Chondrocyte (in vitro differentiated cells): ENCODE results near the gene FGF7. TPM values are rescaled to one million over a fixed set of nuclear protein-coding genes. Genes with fewer than 3 reads are reported as not detected.
"Not testable (repeated sequence)": the region's sequence is repeated elsewhere in the genome, so short reads cannot be mapped to it uniquely, and the experiment has no call there.

Experiments used
- DNase-seq: peaks from one replicate; pipeline ENCODE4 v3.0.0; 2021; ENCODE audit warnings: mixed read lengths, low spot score
- H3K27ac Mint-ChIP-seq: one replicate; pipeline ENCODE4 v1.8.0; 2021; ENCODE audit warnings: mild to moderate bottlenecking, moderate library complexity, mixed read lengths; ENCODE audit not compliant: unreplicated experiment
- H3K27me3 Mint-ChIP-seq: 2 replicates; pipeline ENCODE4 v1.8.0; 2021; ENCODE audit warnings: low read depth, mixed read lengths
- H3K36me3 Mint-ChIP-seq: 2 replicates; pipeline ENCODE4 v1.8.0; 2021; ENCODE audit warnings: low read depth, mixed read lengths
- H3K4me1 Mint-ChIP-seq: 2 replicates; pipeline ENCODE4 v1.8.0; 2021; ENCODE audit warnings: low read depth, mild to moderate bottlenecking, mixed read lengths
- H3K4me3 Mint-ChIP-seq: one replicate; pipeline ENCODE4 v1.8.0; 2021; ENCODE audit warnings: mild to moderate bottlenecking, moderate library complexity, mixed read lengths; ENCODE audit not compliant: unreplicated experiment
- H3K9me3 Mint-ChIP-seq: 2 replicates; pipeline ENCODE4 v1.8.0; 2021; ENCODE audit warnings: low read depth, mixed read lengths
- CTCF ChIP-seq: fragments of 200-600 bp; sonication (generic); IDR thresholded peaks from 2 replicates; pipeline ENCODE4 v1.5.0; 2021; ENCODE audit warnings: antibody characterized with exemption, mild to moderate bottlenecking, moderate library complexity
- total RNA-seq: library from RNA; stranded (reverse); gene quantifications from 3 replicates; pipeline ENCODE4 v1.2.1, GENCODE V29; 2021

FGF7 gene
- total RNA-seq, 1 donor from 2014 or later, result not detected

- no peak for DNase-seq
- no peak for TF ChIP-seq CTCF
- Mint-ChIP-seq H3K36me3 (peaks cover 3% of the 10 kb centered on the region), H3K27ac (no peak overlapping the region), H3K9me3 (peaks cover 3% of the 10 kb centered on the region), H3K4me3 (no peak overlapping the region), H3K4me1 (peaks cover 2% of the 10 kb centered on the region), H3K27me3 (peaks cover 14% of the 10 kb centered on the region)
Measured at GRCh38 chr15:49471733-49472132, 48.7 kb downstream of the FGF7 start.

DNA sequence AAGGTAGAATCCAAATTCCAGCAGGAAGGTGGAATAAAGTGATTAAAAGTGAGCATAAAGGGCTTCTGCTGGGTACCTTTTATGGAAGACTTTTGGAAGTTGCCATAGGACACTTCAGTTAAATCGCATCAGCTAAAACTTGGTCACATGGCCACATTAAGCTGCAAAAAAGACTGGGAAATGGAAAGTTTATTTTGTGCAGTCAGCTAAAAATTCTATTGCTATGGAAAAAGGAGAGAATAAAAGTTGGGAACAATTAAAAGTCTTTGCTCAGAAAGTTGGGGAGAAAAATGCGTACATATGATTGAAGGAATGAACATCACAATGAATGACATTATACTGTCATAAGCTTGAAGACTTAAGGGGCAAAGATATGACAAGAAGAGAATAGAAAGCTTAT is 49.3 kb downstream of the FGF7 start:
- no peak for DNase-seq
- H3K4me3 Mint-ChIP-seq, result no peak overlapping the region
- no peaks in the 10 kb centered on the region for H3K4me1 Mint-ChIP-seq
- peaks cover 3% of the 10 kb centered on the region for H3K9me3 Mint-ChIP-seq
- no peak overlapping the region for H3K27ac Mint-ChIP-seq
- peaks cover 3% of the 10 kb centered on the region for H3K36me3 Mint-ChIP-seq
- TF ChIP-seq CTCF, result no peak
- peaks cover 14% of the 10 kb centered on the region for H3K27me3 Mint-ChIP-seq

DNA sequence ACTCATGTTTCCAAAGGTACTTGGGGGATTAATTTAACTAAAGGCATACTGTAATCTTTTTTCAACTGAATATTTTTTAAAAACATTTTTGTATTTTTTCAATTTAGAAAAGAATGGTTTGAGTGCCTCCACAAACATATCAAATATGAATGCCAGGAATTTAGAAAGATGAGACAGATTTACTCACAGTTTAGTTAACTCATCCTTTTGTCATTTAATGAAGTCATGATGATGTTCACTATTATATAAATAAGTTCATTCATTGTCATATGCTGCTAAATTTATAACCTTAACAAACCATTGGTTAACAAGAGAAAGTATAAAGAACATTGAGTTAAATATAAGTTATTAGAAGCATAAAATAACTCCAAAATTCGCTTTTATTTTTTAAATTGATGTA is 50.0 kb downstream of the FGF7 start:
- Mint-ChIP-seq H3K36me3 (peaks cover 3% of the 10 kb centered on the region), H3K27ac (no peak overlapping the region), H3K9me3 (peaks cover 3% of the 10 kb centered on the region), H3K4me1 (no peaks in the 10 kb centered on the region), H3K27me3 (peaks cover 14% of the 10 kb centered on the region), H3K4me3 (no peak overlapping the region)
- no peak for TF ChIP-seq CTCF
- DNase-seq, result no peak

GRCh38 chr15:49478021-49478420 is 55.0 kb downstream of the FGF7 start:
- H3K27me3 Mint-ChIP-seq, DNase-seq, H3K27ac Mint-ChIP-seq, H3K9me3 Mint-ChIP-seq, H3K4me1 Mint-ChIP-seq, H3K36me3 Mint-ChIP-seq, H3K4me3 Mint-ChIP-seq: not testable (repeated sequence)

- DNase-seq, H3K36me3 Mint-ChIP-seq, H3K27ac Mint-ChIP-seq, H3K4me1 Mint-ChIP-seq, H3K4me3 Mint-ChIP-seq, H3K9me3 Mint-ChIP-seq, H3K27me3 Mint-ChIP-seq: not testable (repeated sequence)
Measured at GRCh38 chr15:49478982-49479381, 55.9 kb downstream of the FGF7 start.

DNA sequence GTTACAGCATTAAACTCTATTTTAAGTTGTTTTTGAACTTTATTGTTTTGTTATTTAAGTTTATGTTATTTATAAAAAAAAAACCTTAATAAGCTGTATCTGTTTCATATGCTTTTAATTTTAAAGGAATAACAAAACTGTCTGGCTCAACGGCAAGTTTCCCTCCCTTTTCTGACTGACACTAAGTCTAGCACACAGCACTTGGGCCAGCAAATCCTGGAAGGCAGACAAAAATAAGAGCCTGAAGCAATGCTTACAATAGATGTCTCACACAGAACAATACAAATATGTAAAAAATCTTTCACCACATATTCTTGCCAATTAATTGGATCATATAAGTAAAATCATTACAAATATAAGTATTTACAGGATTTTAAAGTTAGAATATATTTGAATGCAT is 62.4 kb downstream of the FGF7 start:
- H3K36me3 Mint-ChIP-seq, H3K9me3 Mint-ChIP-seq, H3K4me3 Mint-ChIP-seq, DNase-seq, H3K27me3 Mint-ChIP-seq, H3K27ac Mint-ChIP-seq, H3K4me1 Mint-ChIP-seq: not testable (repeated sequence)

- H3K27me3 Mint-ChIP-seq, result peaks cover 3% of the 10 kb centered on the region
- DNase-seq, result no peak
- TF ChIP-seq CTCF, result no peak
- no peaks in the 10 kb centered on the region for H3K36me3 Mint-ChIP-seq
- H3K27ac Mint-ChIP-seq, result no peak overlapping the region
- H3K4me1 Mint-ChIP-seq, result no peaks in the 10 kb centered on the region
- H3K9me3 Mint-ChIP-seq, result no peaks in the 10 kb centered on the region
- no peak overlapping the region for H3K4me3 Mint-ChIP-seq
Measured at GRCh38 chr15:49490966-49491365, 67.9 kb downstream of the FGF7 start.
